ENCODE results near the gene LTO1. TPM values are rescaled to one million over a fixed set of nuclear protein-coding genes. Genes with fewer than 3 reads are reported as not detected.
A peak's percentile ranks its signal among the peaks of the same experiment; 100 is the strongest.

LTO1 gene
- total and polyA plus RNA-seq, 2 of the 13 experiments (the other 11 are each of a cell fraction or from before 2014, with no cell fraction given) = 11.8 to 15.0 TPM

DNA sequence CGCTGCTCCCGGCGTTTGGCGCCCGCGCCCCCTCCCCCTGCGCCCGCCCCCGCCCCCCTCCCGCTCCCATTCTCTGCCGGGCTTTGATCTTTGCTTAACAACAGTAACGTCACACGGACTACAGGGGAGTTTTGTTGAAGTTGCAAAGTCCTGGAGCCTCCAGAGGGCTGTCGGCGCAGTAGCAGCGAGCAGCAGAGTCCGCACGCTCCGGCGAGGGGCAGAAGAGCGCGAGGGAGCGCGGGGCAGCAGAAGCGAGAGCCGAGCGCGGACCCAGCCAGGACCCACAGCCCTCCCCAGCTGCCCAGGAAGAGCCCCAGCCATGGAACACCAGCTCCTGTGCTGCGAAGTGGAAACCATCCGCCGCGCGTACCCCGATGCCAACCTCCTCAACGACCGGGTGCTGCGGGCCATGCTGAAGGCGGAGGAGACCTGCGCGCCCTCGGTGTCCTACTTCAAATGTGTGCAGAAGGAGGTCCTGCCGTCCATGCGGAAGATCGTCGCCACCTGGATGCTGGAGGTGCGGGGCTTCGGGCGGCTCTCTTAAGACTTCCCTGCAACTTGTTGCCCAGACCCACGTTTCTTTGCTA lies 34.1 kb downstream of the LTO1 start, which contains the start of gene CCND1:
TSS of gene CCND1 (plus strand) at position 162 of the 587 bp plus-strand sequence. CDS start at position 320, 158 bp downstream.
- Histone ChIP-seq H3K79me2 (ENCODE audit: insufficient read depth, low read length) (peaks cover 30% of the 10 kb centered on the region), H4K20me1 (ENCODE audit: insufficient read depth, low read length) (peaks cover 30% of the 10 kb centered on the region), H3K4me1 (ENCODE audit: insufficient read depth, low read length) (peaks cover 27% of the 10 kb centered on the region), H3K4me2 (ENCODE audit: low read depth, low read length) (peak within 1 kb of the TSS; percentile 99), H2AFZ (ENCODE audit: low read length) (no peak within 1 kb of the TSS), H3K9me3 (ENCODE audit: low read length) (no peaks in the 10 kb centered on the region), H3K27ac (ENCODE audit: extremely low read length, insufficient read depth, low read length) (peak within 1 kb of the TSS; percentile 87), H3K9ac (ENCODE audit: insufficient read depth, low read depth, low read length) (peak within 1 kb of the TSS; percentile 95), H3K27me3 (ENCODE audit: control insufficient read depth in 1 of 2, insufficient read depth in 2 of 2, low read length in 2 of 2) (peaks cover 0 to 5% of the 10 kb centered on the region in 2 experiments; a peak in 1 of 5 replicates), H3K36me3 (replicated peaks in 1 of 2; ENCODE audit: control insufficient read depth in 1 of 2, insufficient read depth in 2 of 2, low read length in 2 of 2) (peaks cover 13 to 24% of the 10 kb centered on the region in 2 experiments; a peak in 4 of 5 replicates), H3K4me3 (replicated peaks in 1 of 3; ENCODE audit: insufficient read depth in 1 of 3, low read depth in 2 of 3, low read length in 3 of 3) (peak within 1 kb of the TSS; percentile 86 to 99 (median 94))
- ATAC-seq = peak; percentile 70
- 2% methylated on average over 13 of the region's 49 CpGs for WGBS (ENCODE audit: low lambda C conversion rate)
- DNase-seq (ENCODE audit: low spot score) = peak; percentile 95
- POLR2A ChIA-PET = interaction anchor here (1.0 to 5.5 kb wide), 5 partner anchors 17 to 206 kb away, joined by 3 to 40 read pairs (median 3); partner anchors contain the start of gene LTO1
- in situ Hi-C loops (cut with HindIII; ENCODE audit: extremely low pct_ligation_motif_present, low pct_unique_long_range_greater_than_20kb) (loop anchor here (5.0 to 25.0 kb wide), 3 partner anchors 204 to 349 kb away; partner anchors contain the start of gene MYEOV), intact Hi-C loops (cut with micrococcal nuclease; ENCODE audit: unreplicated experiment) (loop anchor here (2.0 to 10.0 kb wide), 5 partner anchors 146 to 536 kb away; no protein-coding TSS in a partner anchor)
- CTCF ChIA-PET (ENCODE audit: low intra/inter-chr PET ratio, low total read pairs) = interaction anchor here (1.1 kb wide), 1 partner anchor 43 kb away, joined by 4 read pairs; no protein-coding TSS in a partner anchor
- TSS peak; percentile 86 for BruUV-seq (replicated peaks)
- peak; percentile 46 for FAIRE-seq
- TF ChIP-seq ZBTB42 (CRISPR knock-in tag; IDR thresholded peaks at IDR 0.05) (peak; percentile 46; the same call in 1 of the 2 replicates), MAFF (IDR thresholded peaks at IDR 0.05; ENCODE audit: low read depth, low read length) (no peak; the same call in 1 of the 2 replicates), POLR2G (IDR thresholded peaks at IDR 0.05; ENCODE audit: low read depth, low read length) (peak; percentile 100), HNRNPLL (IDR thresholded peaks at IDR 0.05; ENCODE audit: low read depth, low read length, poor library complexity, severe bottlenecking) (peak; percentile 58), PHF21A (CRISPR knock-in tag; IDR thresholded peaks at IDR 0.05) (peak; percentile 55; the same call in 1 of the 2 replicates), ZNF780A (CRISPR knock-in tag; IDR thresholded peaks at IDR 0.05) (no peak), RBM39 (IDR thresholded peaks at IDR 0.05; ENCODE audit: low read depth, low read length, poor library complexity, severe bottlenecking) (peak; percentile 71), GATAD1 (CRISPR knock-in tag; IDR thresholded peaks at IDR 0.05) (no peak), MTA1 (CRISPR knock-in tag; IDR thresholded peaks at IDR 0.05; ENCODE audit: borderline replicate concordance) (no peak), SALL2 (CRISPR knock-in tag; IDR thresholded peaks at IDR 0.05) (peak; percentile 66), ARNT (IDR thresholded peaks at IDR 0.05) (no peak), XBP1 (CRISPR knock-in tag; IDR thresholded peaks at IDR 0.05) (peak; percentile 37; the same call in 1 of the 2 replicates), SRSF4 (IDR thresholded peaks at IDR 0.05; ENCODE audit: low read depth, low read length, poor library complexity, severe bottlenecking) (no peak), SIX1 (CRISPR knock-in tag; IDR thresholded peaks at IDR 0.05; ENCODE audit: borderline replicate concordance) (no peak)
- TF ChIP-seq, protein P1, sequence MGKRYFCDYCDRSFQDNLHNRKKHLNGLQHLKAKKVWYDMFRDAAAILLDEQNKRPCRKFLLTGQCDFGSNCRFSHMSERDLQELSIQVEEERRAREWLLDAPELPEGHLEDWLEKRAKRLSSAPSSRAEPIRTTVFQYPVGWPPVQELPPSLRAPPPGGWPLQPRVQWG (CRISPR knock-in tag; IDR thresholded peaks at IDR 0.05; ENCODE audit: borderline replicate concordance, low read depth) = no peak
- TF ChIP-seq, protein P2, sequence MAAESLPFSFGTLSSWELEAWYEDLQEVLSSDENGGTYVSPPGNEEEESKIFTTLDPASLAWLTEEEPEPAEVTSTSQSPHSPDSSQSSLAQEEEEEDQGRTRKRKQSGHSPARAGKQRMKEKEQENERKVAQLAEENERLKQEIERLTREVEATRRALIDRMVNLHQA (CRISPR knock-in tag; IDR thresholded peaks at IDR 0.05) = no peak
- TF ChIP-seq, protein P3, sequence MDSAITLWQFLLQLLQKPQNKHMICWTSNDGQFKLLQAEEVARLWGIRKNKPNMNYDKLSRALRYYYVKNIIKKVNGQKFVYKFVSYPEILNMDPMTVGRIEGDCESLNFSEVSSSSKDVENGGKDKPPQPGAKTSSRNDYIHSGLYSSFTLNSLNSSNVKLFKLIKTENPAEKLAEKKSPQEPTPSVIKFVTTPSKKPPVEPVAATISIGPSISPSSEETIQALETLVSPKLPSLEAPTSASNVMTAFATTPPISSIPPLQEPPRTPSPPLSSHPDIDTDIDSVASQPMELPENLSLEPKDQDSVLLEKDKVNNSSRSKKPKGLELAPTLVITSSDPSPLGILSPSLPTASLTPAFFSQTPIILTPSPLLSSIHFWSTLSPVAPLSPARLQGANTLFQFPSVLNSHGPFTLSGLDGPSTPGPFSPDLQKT (CRISPR knock-in tag; IDR thresholded peaks at IDR 0.05; ENCODE audit: borderline replicate concordance) = no peak

All from HepG2 (cell line).